GM13976 (cell line): Measurements from ENCODE around the gene FIGNL2.
A peak's percentile ranks its signal among the peaks of the same experiment; 100 is the strongest.
"Not testable (repeated sequence)": the region's sequence is repeated elsewhere in the genome, so short reads cannot be mapped to it uniquely, and the experiment has no call there.

ENCODE experiments used
- DNase-seq: peaks from one replicate; pipeline ENCODE4 v3.0.0; 2012; ENCODE audit warnings: low spot score
- in situ Hi-C: fragments of 300-500 bp; cut with MboI; formaldehyde crosslinking; loops from one replicate; pipeline ENCODE4 v1.12.0; 2022; ENCODE audit warnings: low sequenced_read_pairs, mixed read lengths, inconsistent platforms; ENCODE audit not compliant: unreplicated experiment
- TF ChIP-seq, protein P1 (sequence below): IDR thresholded peaks from 2 replicates; pipeline ENCODE4 v1.5.1; 2012; ENCODE audit warnings: borderline replicate concordance, mild to moderate bottlenecking; ENCODE audit not compliant: insufficient read depth; ENCODE audit errors: extremely low read depth, missing control alignments, control extremely low read depth

Gene FIGNL2

DNA sequence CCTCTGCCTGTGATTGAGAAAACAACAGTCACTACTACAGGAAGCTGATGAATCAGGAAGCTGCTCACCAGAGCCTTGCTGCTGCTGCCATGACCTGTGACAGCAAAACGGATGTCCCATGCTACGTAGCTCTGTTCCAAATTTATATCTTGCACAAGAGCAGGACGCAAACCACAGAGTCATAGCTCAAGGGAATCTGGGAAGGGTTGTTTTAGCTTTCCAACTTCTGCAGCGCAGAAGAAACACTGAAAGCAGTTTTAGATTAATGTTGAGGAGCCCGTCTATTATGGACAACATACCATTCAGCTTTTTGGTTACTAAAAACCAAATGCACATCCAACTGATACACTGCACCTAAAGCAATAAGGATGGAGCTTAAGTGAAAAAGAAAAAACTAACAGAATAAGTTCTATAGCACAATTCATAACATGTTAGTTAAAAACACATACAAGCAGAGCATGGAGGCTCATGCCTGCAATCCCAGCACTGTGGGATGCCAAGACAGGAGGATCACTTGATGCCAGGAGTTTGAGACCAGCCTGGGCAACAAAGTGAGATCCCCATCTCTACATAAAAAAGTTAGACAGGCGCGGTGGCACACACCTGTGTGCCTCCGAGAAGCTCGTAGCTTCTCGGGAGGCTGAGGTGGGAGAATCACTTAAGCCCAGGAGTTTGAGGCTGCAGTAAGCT is 37.6 kb upstream of the FIGNL2 start:
- TF ChIP-seq, protein P1, sequence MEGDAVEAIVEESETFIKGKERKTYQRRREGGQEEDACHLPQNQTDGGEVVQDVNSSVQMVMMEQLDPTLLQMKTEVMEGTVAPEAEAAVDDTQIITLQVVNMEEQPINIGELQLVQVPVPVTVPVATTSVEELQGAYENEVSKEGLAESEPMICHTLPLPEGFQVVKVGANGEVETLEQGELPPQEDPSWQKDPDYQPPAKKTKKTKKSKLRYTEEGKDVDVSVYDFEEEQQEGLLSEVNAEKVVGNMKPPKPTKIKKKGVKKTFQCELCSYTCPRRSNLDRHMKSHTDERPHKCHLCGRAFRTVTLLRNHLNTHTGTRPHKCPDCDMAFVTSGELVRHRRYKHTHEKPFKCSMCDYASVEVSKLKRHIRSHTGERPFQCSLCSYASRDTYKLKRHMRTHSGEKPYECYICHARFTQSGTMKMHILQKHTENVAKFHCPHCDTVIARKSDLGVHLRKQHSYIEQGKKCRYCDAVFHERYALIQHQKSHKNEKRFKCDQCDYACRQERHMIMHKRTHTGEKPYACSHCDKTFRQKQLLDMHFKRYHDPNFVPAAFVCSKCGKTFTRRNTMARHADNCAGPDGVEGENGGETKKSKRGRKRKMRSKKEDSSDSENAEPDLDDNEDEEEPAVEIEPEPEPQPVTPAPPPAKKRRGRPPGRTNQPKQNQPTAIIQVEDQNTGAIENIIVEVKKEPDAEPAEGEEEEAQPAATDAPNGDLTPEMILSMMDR = no peak
- in situ Hi-C loops = no loop called here
- DNase-seq = peak; percentile 50

DNA sequence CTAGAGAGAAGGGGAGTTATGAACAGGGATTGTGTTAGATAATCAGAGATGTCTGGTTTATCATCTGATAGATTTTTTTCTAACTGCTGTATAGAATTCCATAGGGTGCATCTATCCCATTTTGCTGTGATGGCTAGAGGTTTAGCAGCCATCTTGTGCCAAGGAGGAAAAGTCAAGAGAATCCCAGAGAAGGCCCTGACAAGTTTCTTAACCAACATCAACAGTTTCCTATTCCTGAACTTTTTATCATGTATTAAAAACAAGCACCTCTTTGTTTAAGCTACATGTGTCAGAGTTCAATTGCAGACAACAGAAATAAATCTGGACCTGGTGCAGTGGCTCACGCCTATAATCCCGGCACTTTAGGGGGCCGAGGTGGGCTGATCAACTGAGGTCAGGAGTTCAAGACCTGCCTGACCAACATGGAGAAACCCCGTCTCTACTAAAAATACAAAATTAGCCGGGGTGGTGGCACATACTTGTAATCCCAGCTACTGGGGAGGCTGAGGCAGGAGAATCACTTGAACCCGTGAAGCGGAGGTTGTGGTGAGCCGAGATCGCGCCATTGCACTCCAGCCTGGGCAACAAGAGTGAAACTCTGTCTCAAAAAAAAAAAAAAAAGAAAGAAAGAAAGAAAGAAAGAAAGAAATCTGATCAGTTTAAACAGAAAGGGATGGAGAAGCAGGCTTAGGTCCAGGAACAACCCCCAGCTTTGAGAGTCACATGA is 36.9 kb upstream of the FIGNL2 start:
- in situ Hi-C loops, DNase-seq: not testable (repeated sequence)

DNA sequence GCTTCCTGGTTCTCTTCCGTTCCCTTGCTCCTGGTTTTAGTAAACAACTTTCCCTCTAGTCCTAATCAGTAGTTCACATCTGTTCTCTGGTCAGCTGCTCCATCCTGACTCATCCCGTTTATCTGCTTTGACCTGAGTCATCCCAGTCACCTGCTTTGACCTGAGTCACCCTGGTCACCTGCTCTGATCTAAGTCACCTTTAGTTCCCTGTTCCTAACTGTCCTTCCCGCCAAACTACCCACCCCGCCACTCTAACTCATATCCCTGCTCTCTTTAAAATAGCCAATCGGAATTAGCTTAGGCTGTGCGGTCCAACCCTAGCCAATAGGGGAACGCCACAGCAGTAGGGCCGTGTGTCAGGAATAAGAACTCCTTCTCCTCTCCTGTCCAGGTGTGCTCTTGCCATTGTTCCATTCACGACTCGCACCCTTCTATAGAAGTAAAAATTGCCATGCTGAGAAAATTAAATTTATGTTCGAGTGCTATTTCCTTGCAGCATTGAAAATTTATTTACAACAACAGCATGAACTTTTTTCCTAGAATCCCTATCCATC is 36.2 kb upstream of the FIGNL2 start:
- DNase-seq = no peak
- TF ChIP-seq, protein P1 = no peak
- in situ Hi-C loops = no loop called here

DNA sequence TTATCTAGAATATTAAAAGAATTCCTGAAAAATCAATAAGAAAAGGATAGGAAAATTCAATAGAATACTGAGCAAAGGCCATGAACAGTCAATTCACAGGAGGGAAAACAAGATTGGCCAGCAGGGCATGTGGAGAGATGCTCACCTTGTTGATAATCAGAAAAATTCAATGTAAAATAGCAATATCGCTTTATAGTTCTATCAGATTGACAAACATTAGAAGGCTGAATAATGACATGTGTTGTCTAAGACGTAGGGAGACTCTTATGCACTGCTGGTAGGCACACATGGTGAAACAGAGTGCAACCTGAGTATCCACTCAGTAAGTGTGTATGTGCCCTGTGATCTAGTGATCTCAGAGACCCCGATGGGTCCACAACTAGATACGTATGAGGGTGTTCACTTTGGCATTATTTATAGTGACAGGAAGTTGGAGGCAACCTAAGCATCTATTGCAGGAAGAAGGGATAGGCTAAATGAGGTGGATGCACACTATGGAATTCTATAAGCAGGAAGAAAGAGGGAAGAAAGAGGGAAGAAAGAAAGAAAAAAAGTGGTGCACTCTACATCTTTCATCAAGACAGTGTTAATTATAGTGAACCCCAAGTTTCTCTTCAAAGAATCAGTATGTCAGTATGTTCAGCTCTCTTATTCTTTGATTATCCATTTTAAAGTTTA is 35.6 kb upstream of the FIGNL2 start:
- no peak for DNase-seq
- in situ Hi-C loops = no loop called here
- TF ChIP-seq, protein P1 = no peak

DNA sequence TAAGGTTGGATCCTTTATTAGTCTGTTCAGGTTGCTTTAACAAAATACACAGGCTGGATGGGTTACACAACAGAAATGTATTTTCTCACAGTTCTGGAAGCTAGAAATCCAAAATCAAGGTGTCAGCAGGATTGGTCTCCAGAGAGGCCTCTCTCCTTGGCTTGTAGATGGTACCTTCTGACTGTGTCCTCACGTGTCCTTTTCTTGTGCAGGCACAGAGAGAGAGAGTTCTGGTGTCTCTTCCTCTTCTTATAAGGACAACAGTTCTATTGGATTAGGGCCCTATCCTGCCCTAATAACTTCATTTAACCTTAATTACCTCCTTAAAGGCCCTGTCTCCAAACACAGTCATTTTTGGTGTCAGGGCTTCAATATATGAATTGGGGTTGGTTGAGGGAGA is 34.8 kb upstream of the FIGNL2 start:
- in situ Hi-C loops = no loop called here
- no peak for DNase-seq

DNA sequence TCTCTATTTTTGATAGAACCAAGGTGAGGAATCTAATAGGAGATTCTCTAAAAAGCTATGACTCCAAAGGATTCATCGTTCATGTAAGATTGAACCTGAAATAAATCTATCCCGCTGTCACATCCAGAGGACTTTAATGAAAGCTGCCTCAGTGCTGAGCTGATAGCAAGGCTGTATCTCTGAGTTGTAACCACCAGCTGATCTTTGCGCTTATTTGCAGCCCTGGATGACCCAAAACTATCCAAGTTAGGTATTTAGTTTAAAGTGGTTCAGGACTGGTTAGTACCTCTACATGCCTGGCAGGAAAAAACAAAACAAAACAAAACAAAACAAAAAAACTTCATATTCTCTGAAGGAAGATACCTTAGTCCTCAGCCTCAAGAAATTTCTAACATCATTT is 30.6 kb upstream of the FIGNL2 start:
- DNase-seq = no peak
- TF ChIP-seq, protein P1 = no peak
- in situ Hi-C loops = no loop called here

More for the DNA sequence above, 34.8 kb upstream of the FIGNL2 start:
- TF ChIP-seq, protein P1 = no peak
